Skeletal muscle satellite cell (primary cell): ENCODE results near the gene FBXO22.

ENCODE experiments used
- H3K27me3 ChIP-seq: 2 replicates; pipeline ENCODE4 v1.7.0; 2013; ENCODE audit warnings: low read length; ENCODE audit not compliant: control insufficient read depth, insufficient read depth
- H3K36me3 ChIP-seq: 2 replicates; pipeline ENCODE4 v1.7.0; 2013; ENCODE audit warnings: mild to moderate bottlenecking, control low read depth, low read length; ENCODE audit not compliant: insufficient read depth
- H3K4me1 ChIP-seq: 2 replicates; pipeline ENCODE4 v1.7.0; 2013; ENCODE audit warnings: low read length; ENCODE audit not compliant: control insufficient read depth, insufficient read depth
- H3K4me2 ChIP-seq: 2 replicates; pipeline ENCODE4 v1.7.0; 2013; ENCODE audit warnings: mild to moderate bottlenecking, low read length
- H3K4me3 ChIP-seq: 2 replicates; pipeline ENCODE4 v1.7.0; 2013; ENCODE audit warnings: low read length
- H3K9ac ChIP-seq: 2 replicates; pipeline ENCODE4 v1.7.0; 2013; ENCODE audit warnings: mild to moderate bottlenecking, low read depth, low read length, moderate library complexity
- H3K9me3 ChIP-seq: replicated peaks from 2 replicates; pipeline ENCODE4 v1.7.0; 2013; ENCODE audit warnings: mild to moderate bottlenecking, control low read depth, low read length

Gene FBXO22

DNA sequence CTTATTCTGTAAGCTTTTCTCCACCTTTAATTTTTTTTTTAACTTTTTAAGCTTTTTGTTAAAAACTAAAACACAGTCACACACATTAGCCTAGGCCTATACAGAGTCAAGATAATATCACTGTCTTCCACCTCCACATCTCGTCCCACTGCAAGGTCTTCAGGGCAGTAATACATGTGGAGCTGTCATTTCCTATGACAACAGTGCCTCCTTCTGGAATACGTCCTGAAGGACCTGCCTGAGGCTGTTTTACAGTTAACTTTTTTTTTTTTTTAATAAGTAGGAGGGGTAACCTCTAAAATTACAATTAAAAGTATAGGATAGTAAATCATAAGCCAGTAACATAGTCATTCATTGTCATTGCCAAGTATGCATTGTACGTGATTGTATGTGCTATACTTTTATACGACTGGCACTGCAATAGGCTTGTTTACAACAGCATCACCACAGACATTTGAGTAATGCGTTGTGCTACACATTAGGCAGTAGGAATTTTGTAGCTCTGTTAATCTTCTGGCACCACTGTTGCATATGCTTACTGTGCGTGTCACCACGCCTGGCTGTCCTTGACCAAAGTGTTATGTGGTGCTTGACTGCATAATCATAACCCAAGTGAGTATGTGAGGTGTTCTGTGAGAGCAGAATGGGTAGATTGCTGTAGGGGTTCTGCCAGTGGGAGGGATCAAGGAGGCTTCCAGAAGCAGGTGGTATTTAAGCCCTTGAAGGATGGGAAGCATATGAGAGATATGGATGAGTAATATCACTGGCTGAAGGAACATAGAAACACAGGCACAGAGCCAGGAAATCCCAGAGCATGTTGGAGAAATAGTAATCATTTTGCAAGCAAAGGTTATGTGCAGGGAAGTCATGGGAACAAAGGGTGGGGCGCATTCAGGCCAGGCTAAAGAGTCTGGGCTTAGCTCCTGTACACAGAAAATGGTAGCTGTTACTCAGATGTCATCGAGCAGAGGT lies 18.3 kb downstream of the FBXO22 start:
- Histone ChIP-seq H3K4me2 (no peak overlapping the region), H3K9me3 (no peaks in the 10 kb centered on the region), H3K4me3 (no peak overlapping the region), H3K4me1 (peaks cover 11% of the 10 kb centered on the region), H3K36me3 (peaks cover 37% of the 10 kb centered on the region), H3K27me3 (no peaks in the 10 kb centered on the region), H3K9ac (no peak overlapping the region)

DNA sequence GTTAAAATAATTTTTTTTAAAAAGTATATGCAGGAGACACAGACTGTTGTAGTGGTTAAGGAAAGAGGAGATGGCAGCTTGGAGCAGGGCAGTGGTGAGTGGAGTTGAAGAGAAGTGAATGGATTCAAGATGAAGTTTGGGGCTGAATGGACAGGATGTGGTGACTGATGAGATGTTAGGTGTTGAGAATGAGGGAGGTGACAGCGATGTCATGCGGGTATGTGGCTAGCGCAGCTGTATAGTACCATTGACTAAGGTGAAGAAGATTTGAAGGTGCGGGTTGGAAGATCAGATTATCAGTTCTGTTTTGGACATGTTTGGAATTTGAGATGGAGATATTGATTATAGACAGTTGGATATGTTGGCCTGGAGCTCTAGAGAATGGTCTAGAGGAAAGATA lies 20.1 kb downstream of the FBXO22 start:
- H3K9me3 ChIP-seq = no peaks in the 10 kb centered on the region
- no peak overlapping the region for H3K4me2 ChIP-seq
- H3K4me1 ChIP-seq = peaks cover 11% of the 10 kb centered on the region
- no peak overlapping the region for H3K4me3 ChIP-seq
- H3K36me3 ChIP-seq = peaks cover 23% of the 10 kb centered on the region
- no peak overlapping the region for H3K9ac ChIP-seq
- H3K27me3 ChIP-seq = no peaks in the 10 kb centered on the region

DNA sequence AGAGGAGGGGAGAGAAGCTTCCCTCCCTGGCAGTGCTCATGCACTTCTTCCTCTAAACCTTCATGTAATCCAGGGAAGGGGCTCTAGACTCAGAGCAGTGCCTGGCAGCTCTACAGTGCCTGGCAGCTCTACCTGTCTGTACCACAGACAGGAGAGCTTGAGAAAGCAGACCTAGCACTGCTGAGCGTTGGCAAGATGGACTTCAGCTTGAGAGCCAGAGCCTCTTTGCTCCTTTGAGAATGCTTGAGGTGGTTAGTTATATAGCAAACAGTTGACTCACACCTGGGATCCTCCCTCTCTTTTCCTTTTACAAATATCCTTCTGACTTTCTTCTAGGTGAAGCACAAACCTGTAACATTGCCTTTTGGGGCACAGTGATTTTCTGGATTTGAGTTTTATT lies 20.9 kb downstream of the FBXO22 start:
- Histone ChIP-seq H3K9ac (no peak overlapping the region), H3K36me3 (peaks cover 17% of the 10 kb centered on the region)

DNA sequence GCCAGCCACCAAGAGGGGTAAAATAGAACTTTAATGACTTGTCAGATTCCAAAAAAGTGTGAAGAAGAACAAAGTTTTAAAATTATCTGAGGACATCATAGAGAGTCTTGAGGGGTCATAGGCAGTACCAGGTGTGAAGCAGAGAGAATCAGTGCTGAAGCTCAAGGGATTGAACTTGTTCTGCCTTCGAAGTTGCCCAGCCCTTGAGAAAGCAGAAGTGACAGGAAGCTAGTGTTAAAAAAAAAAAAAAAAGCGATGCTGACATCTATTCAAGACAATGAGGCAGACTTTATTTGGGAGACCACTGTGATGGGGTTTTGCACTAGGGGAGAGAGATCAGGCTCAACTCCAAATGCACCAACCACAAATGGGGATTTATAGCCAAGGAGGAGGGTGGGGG lies 21.8 kb downstream of the FBXO22 start:
- Histone ChIP-seq H3K27me3 (no peaks in the 10 kb centered on the region), H3K9ac (no peak overlapping the region), H3K9me3 (no peaks in the 10 kb centered on the region), H3K4me2 (no peak overlapping the region), H3K36me3 (peaks cover 15% of the 10 kb centered on the region), H3K4me1 (peaks cover 11% of the 10 kb centered on the region), H3K4me3 (no peak overlapping the region)

More for the DNA sequence above, 20.9 kb downstream of the FBXO22 start:
- Histone ChIP-seq H3K27me3 (no peaks in the 10 kb centered on the region), H3K4me2 (no peak overlapping the region), H3K4me1 (peaks cover 11% of the 10 kb centered on the region), H3K4me3 (no peak overlapping the region), H3K9me3 (no peaks in the 10 kb centered on the region)

DNA sequence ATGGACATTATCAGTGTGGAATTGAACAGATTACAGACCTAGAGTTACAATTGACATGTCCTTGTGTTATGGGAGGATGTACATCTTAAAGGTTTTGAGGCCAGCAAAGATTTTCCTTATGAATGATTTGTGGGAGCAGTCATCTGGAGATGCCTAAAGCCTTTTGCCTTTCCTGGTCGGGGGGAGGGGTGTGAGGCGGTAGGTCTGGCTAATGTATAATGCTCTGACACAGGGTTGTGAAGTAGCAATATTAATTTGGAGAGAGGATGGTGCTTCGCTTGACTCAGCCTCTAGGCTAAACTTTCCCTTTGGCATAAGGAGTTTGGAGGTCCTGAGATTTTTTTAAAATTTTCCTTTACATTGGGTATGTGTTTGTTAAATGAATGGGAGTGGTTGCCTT lies 23.3 kb downstream of the FBXO22 start:
- H3K9ac ChIP-seq = no peak overlapping the region
- no peak overlapping the region for H3K4me2 ChIP-seq
- H3K4me3 ChIP-seq = no peak overlapping the region
- H3K9me3 ChIP-seq = no peaks in the 10 kb centered on the region
- H3K4me1 ChIP-seq = peaks cover 8% of the 10 kb centered on the region
- peaks cover 18% of the 10 kb centered on the region for H3K36me3 ChIP-seq
- H3K27me3 ChIP-seq = no peaks in the 10 kb centered on the region

DNA sequence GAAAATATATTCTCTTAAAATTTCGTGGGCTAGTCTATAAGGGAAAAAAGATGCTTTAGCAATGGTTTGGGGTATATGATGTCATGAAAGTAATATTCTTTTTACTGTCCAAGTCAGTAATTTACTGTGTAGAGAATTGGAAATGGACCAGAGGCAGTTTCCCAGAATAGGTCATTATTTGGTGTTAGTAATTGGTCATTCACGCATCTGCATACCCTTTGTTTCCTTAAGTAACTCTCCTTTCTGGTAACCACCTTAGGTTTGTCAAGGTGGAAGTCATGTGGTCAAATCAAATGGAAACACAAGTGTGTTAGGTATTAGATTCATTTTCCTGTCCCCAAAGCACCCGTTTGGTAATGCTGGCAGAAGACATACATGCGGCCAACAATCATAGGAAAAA lies 23.9 kb downstream of the FBXO22 start:
- H3K4me1 ChIP-seq = peaks cover 2% of the 10 kb centered on the region
- no peaks in the 10 kb centered on the region for H3K27me3 ChIP-seq
- H3K4me2 ChIP-seq = no peak overlapping the region
- no peak overlapping the region for H3K9ac ChIP-seq
- no peak overlapping the region for H3K4me3 ChIP-seq
- peaks cover 20% of the 10 kb centered on the region for H3K36me3 ChIP-seq
- H3K9me3 ChIP-seq = no peaks in the 10 kb centered on the region

DNA sequence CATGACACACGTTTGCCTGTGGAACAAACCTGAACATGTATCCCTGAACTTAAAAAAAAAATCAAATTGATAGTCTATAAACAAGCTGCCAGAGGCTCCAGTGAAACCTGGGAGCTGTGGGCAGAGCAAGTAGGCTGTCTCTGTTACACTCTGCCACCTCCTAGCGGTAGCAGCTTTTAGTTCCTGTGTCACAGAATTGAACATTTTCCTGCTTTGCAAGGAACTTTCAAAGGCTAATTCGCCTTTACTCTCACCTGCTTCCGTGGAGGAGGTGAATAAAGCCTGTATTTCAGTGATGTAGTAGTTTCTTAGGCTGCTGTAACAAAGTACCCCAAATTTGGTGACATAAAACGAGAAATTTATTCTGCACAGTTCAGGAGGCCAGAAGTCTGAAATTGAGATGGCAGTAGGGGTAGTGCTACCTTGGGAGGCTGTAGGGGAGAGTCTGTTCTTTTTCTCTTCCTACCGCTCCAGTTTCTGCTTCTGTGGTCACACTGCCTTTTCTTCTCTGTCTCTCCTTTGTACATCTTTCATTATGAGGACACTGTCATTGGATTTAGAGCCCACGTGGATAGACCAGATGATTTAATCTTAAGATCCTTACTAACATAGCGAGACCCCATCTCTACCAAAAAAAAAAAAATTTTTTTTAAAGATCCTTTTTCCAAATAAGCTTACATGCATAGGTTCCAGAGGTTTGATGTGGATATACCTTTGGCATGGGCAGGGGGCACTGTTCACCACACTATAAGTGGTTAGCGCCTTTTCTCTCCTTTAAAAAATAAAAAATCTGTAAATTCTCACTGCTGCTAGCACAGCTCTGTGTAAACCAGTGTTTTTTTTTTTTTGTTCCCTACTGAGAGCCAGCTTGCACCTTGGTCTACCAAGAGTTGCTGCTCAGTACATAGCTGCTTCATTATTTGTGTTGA lies 25.3 kb downstream of the FBXO22 start:
- Histone ChIP-seq H3K4me1 (no peaks in the 10 kb centered on the region), H3K27me3 (no peaks in the 10 kb centered on the region), H3K4me3 (no peak overlapping the region), H3K9me3 (no peaks in the 10 kb centered on the region), H3K4me2 (no peak overlapping the region), H3K36me3 (peaks cover 26% of the 10 kb centered on the region), H3K9ac (no peak overlapping the region)

DNA sequence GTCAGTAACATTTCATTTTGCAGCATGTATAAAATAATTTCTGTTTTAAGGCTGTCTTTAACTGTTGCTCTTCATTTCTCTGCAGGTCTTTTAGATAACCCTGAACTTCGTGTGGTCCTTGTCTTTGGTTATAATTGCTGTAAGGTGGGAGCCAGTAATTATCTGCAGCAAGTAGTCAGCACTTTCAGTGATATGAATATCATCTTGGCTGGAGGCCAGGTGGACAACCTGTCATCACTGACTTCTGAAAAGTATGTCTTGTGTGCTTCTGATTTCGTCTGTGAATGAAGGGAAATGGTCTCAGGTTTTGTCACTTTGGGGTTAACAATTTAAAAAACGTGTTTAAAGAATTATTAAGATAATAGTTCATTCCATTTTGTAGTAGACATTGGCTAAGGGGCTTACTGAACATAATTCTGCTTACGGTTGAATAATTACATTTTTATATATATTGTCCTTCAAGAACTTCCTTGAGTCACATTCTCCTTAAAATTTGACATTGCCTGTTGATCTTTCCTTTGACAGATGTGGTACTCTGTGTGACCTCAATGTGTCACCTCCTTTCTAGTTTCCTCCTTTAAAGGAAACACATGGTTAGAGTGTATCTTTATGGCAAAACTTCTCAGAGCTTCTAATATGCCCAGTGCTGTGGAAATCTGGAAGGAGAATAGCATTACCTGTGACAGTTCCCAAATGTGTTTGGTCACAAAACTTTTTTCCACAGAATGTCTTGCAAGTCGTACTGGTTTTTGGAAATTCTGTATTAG lies 26.3 kb downstream of the FBXO22 start:
- H3K9me3 ChIP-seq = no peaks in the 10 kb centered on the region
- no peaks in the 10 kb centered on the region for H3K4me1 ChIP-seq
- peaks cover 35% of the 10 kb centered on the region for H3K36me3 ChIP-seq
- no peak overlapping the region for H3K4me2 ChIP-seq
- no peaks in the 10 kb centered on the region for H3K27me3 ChIP-seq
- H3K9ac ChIP-seq = no peak overlapping the region
- H3K4me3 ChIP-seq = no peak overlapping the region

DNA sequence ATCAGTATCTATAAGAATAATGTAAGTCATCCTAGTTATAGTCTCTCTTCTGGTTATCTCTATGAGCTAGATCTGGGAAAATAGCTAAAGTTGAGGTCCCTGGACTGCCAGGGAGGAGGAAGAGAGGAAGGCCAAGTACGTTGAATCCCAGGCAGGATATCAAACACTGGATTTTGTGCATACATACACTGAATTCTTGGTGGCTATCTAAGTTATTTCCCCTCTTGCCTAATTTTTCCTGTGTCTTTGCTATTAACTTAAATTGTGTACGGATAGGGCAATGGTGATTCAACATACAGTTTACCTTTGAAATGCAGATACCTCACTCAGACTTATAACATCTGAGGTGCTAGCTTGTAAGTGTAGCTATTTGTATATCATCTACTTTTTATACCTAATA lies 27.2 kb downstream of the FBXO22 start:
- no peaks in the 10 kb centered on the region for H3K9me3 ChIP-seq
- no peak overlapping the region for H3K9ac ChIP-seq
- no peaks in the 10 kb centered on the region for H3K4me1 ChIP-seq
- peaks cover 31% of the 10 kb centered on the region for H3K36me3 ChIP-seq
- no peak overlapping the region for H3K4me3 ChIP-seq
- H3K4me2 ChIP-seq = no peak overlapping the region
- H3K27me3 ChIP-seq = no peaks in the 10 kb centered on the region

DNA sequence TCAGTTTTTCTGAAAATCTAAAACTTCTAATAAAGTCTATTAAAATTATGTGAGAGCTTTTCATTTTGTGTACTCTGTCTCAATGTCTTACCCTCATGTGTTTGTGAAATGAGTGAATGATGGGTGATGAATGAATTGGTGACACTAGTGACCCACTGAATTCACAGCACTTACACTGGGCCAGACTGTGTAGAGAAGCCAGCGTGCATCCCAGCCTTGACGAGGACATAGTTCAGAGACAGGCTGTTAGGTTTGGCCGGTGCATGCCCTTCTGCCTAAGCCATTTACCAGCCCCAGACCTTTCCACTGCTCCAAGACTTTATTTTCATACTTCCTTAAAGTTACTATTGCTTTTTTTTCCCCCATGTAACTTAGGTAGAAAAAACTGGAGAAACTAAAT lies 38.8 kb downstream of the FBXO22 start:
- Histone ChIP-seq H3K4me3 (no peak overlapping the region), H3K9me3 (no peaks in the 10 kb centered on the region), H3K36me3 (peaks cover 11% of the 10 kb centered on the region)

DNA sequence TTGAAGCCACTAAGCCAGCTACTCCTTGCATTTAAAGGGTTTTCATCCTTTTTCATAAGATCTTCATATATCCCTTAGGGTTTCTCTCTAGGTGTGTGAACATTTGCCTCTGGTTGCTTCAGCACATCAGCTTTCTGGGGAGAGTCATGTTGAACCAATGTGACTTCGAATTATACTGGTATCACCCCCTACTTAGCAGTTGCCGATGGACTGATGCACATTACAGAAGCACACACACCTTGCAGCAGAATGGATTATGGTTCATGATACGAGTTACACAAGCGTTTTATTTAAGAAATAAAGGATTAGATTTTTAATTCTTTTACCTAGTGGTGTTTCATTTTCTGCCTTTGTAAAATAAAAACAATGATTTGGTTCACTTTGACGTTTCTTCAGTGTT lies 39.6 kb downstream of the FBXO22 start:
- H3K27me3 ChIP-seq = no peaks in the 10 kb centered on the region
- no peak overlapping the region for H3K4me2 ChIP-seq
- peaks cover 30% of the 10 kb centered on the region for H3K4me1 ChIP-seq
- no peaks in the 10 kb centered on the region for H3K9me3 ChIP-seq
- no peak overlapping the region for H3K9ac ChIP-seq
- peaks cover 3% of the 10 kb centered on the region for H3K36me3 ChIP-seq
- H3K4me3 ChIP-seq = no peak overlapping the region

More for the DNA sequence above, 38.8 kb downstream of the FBXO22 start:
- Histone ChIP-seq H3K4me2 (no peak overlapping the region), H3K27me3 (no peaks in the 10 kb centered on the region), H3K9ac (no peak overlapping the region), H3K4me1 (peaks cover 26% of the 10 kb centered on the region)
